OCI-LY7 (cell line): Measurements from ENCODE around the gene MYO16. TPM values are rescaled to one million over a fixed set of nuclear protein-coding genes. Genes with fewer than 3 reads are reported as not detected.

Experiments
- BruUV-seq: library from RNA; stranded (reverse); fragments of 400-500 nt; replicated peaks from 2 replicates; lab custom pipeline; 2021; lab: Mats Ljungman, UMichigan
- CTCF ChIA-PET: fragments of 300-600 bp; sonication (Branson Sonifier 250); formaldehyde crosslinking; loops from one replicate; lab custom pipeline; 2022; ENCODE audit warnings: antibody characterized with exemption; ENCODE audit not compliant: unreplicated experiment; lab: Charles Lee
- POLR2A ChIA-PET: fragments of 300-600 bp; sonication (Branson Sonifier 250); formaldehyde crosslinking; loops from one replicate; lab custom pipeline; 2022; ENCODE audit warnings: antibody characterized with exemption; lab: Charles Lee
- DNase-seq: peaks from one replicate; pipeline ENCODE4 v3.0.0-alpha.2; 2015; ENCODE audit warnings: low spot score
- H2AFZ ChIP-seq: fragments of 200-600 bp; sonication (generic), shearing (Covaris generic); 2 replicates; pipeline ENCODE4 v1.6.1; 2014; ENCODE audit warnings: mild to moderate bottlenecking, antibody characterized with exemption, low read length, moderate library complexity
- H3K27ac ChIP-seq: fragments of 200-600 bp; sonication (generic); 2 replicates; pipeline ENCODE4 v1.5.1; 2014; ENCODE audit warnings: mixed run types, low read depth, mild to moderate bottlenecking, moderate library complexity, low read length, inconsistent platforms; ENCODE audit not compliant: poor library complexity, severe bottlenecking
- H3K36me3 ChIP-seq: fragments of 200-600 bp; sonication (generic); 2 replicates; pipeline ENCODE4 v1.6.1; 2014; ENCODE audit warnings: mild to moderate bottlenecking, antibody characterized with exemption, low read length, moderate library complexity, mixed read lengths; ENCODE audit not compliant: insufficient read depth
- H3K4me1 ChIP-seq: fragments of 200-600 bp; sonication (generic); 2 replicates; pipeline ENCODE4 v1.5.1; 2014; ENCODE audit warnings: mild to moderate bottlenecking, low read length; ENCODE audit not compliant: insufficient read depth, poor library complexity, severe bottlenecking
- H3K4me2 ChIP-seq: fragments of 200-600 bp; sonication (generic); 2 replicates; pipeline ENCODE4 v1.6.1; 2014; ENCODE audit warnings: mild to moderate bottlenecking, low read length
- H3K4me3 ChIP-seq: fragments of 200-600 bp; sonication (generic); 2 replicates; pipeline ENCODE4 v1.5.1; 2014; ENCODE audit warnings: mild to moderate bottlenecking, low read depth, low read length; ENCODE audit not compliant: poor library complexity, severe bottlenecking
- H3K79me2 ChIP-seq: fragments of 200-600 bp; sonication (generic); 2 replicates; pipeline ENCODE4 v1.6.1; 2016; ENCODE audit warnings: low read depth, mild to moderate bottlenecking, low read length, moderate library complexity, mixed read lengths; ENCODE audit not compliant: insufficient read depth
- H3K9me2 ChIP-seq: fragments of 200-600 bp; sonication (generic); 2 replicates; pipeline ENCODE4 v1.6.1; 2016; ENCODE audit warnings: mild to moderate bottlenecking, low read length, mixed read lengths; ENCODE audit not compliant: insufficient read depth
- H3K9me3 ChIP-seq: fragments of 200-600 bp; sonication (generic); 2 replicates; pipeline ENCODE4 v1.6.1; 2014; ENCODE audit warnings: mild to moderate bottlenecking, mixed run types, low read length, mixed read lengths
- H4K20me1 ChIP-seq: fragments of 200-600 bp; sonication (generic); 2 replicates; pipeline ENCODE4 v1.6.1; 2014; ENCODE audit warnings: mild to moderate bottlenecking, antibody characterized with exemption, low read length, moderate library complexity, mixed read lengths; ENCODE audit not compliant: insufficient read depth
- CTCF ChIP-seq: fragments of 200-600 bp; sonication (generic); conservative IDR thresholded peaks from 2 replicates; pipeline ENCODE4 v1.5.1; 2014; ENCODE audit warnings: mild to moderate bottlenecking, antibody characterized with exemption, low read length, moderate library complexity, mixed read lengths
- EZH2phosphoT487 ChIP-seq: fragments of 200-600 bp; sonication (generic); IDR thresholded peaks from 2 replicates; pipeline ENCODE4 v1.6.1; 2018; ENCODE audit warnings: low read depth, borderline replicate concordance, mild to moderate bottlenecking, mixed run types, antibody characterized with exemption, low read length, moderate library complexity, mixed read lengths
- intact Hi-C: fragments of 100-400 bp; cut with micrococcal nuclease; formaldehyde crosslinking; loops from one replicate; pipeline ENCODE4 v1.10.0; 2022; ENCODE audit not compliant: unreplicated experiment
- total RNA-seq, 2 experiments: library from RNA; depleted of rRNA in 1 of 2; stranded (reverse); fragments of >200 nt in 1 of 2; shearing (Covaris generic) in 1 of 2; gene quantifications; 2 replicates each; pipeline ENCODE4 v1.2.3, GENCODE V29; 2014 to 2022

The MYO16 gene
- total RNA-seq, 2 experiments from 2014 or later, result 0.06 TPM; not detected in 1

GRCh38 chr13:108681986-108682575 is 52.7 kb downstream of the MYO16 start:
- intact Hi-C loops, result no loop called here
- no peak overlapping the region for H3K4me3 ChIP-seq
- ChIA-PET POLR2A (no interaction called here), CTCF (no interaction called here)
- no peak overlapping the region for H3K27ac ChIP-seq
- no TSS peak for BruUV-seq
- DNase-seq, result no peak
- H4K20me1 ChIP-seq, result no peaks in the 10 kb centered on the region
- H3K4me2 ChIP-seq, result no peak overlapping the region
- H3K79me2 ChIP-seq, result no peaks in the 10 kb centered on the region
- no peak for TF ChIP-seq CTCF
- TF ChIP-seq EZH2phosphoT487, result no peak
- no peak overlapping the region for H2AFZ ChIP-seq
- no peaks in the 10 kb centered on the region for H3K9me2 ChIP-seq
- no peaks in the 10 kb centered on the region for H3K36me3 ChIP-seq
- no peaks in the 10 kb centered on the region for H3K4me1 ChIP-seq
- H3K9me3 ChIP-seq, result no peaks in the 10 kb centered on the region

- Histone ChIP-seq H3K79me2 (no peaks in the 10 kb centered on the region), H3K27ac (no peak overlapping the region), H3K9me2 (no peaks in the 10 kb centered on the region), H3K4me2 (no peak overlapping the region), H3K9me3 (no peaks in the 10 kb centered on the region), H2AFZ (no peak overlapping the region), H4K20me1 (no peaks in the 10 kb centered on the region), H3K36me3 (no peaks in the 10 kb centered on the region), H3K4me1 (no peaks in the 10 kb centered on the region), H3K4me3 (no peak overlapping the region)
- intact Hi-C loops, result no loop called here
- ChIA-PET POLR2A (no interaction called here), CTCF (no interaction called here)
- BruUV-seq, result no TSS peak
- no peak for TF ChIP-seq EZH2phosphoT487
- TF ChIP-seq CTCF, result no peak
- DNase-seq, result no peak
Measured at GRCh38 chr13:108682714-108683113, 53.3 kb downstream of the MYO16 start.

- Histone ChIP-seq H3K9me3 (no peaks in the 10 kb centered on the region), H3K4me3 (no peak overlapping the region), H3K9me2 (no peaks in the 10 kb centered on the region), H3K36me3 (no peaks in the 10 kb centered on the region), H3K27ac (no peak overlapping the region), H3K4me1 (no peaks in the 10 kb centered on the region), H3K4me2 (no peak overlapping the region), H2AFZ (no peak overlapping the region), H3K79me2 (no peaks in the 10 kb centered on the region), H4K20me1 (no peaks in the 10 kb centered on the region)
- no TSS peak for BruUV-seq
- TF ChIP-seq CTCF (no peak), EZH2phosphoT487 (no peak)
- no peak for DNase-seq
- ChIA-PET POLR2A (no interaction called here), CTCF (no interaction called here)
- intact Hi-C loops, result no loop called here
Measured at GRCh38 chr13:108686027-108686426, 56.6 kb downstream of the MYO16 start.
